Measurements from ENCODE around the gene RHEB.
A peak's percentile ranks its signal among the peaks of the same experiment; 100 is the strongest.

RHEB gene

GRCh38 chr7:151440799-151441445 is 78.8 kb downstream of the RHEB start:
- H3K4me3 ChIP-seq (ENCODE audit: low read depth, low read length): peak overlapping the region; percentile 17
- H3K9ac ChIP-seq: no peak overlapping the region
- no peaks in the 10 kb centered on the region for H3K79me2 ChIP-seq
- peak overlapping the region; percentile 45 for H3K4me2 ChIP-seq (ENCODE audit: low read length)
- H3K36me3 ChIP-seq (ENCODE audit: control insufficient read depth, insufficient read depth, low read length): no peaks in the 10 kb centered on the region
- peaks cover 15% of the 10 kb centered on the region for H3K4me1 ChIP-seq
- H2AFZ ChIP-seq: peak overlapping the region; percentile 71
- TF ChIP-seq CTCF (IDR thresholded peaks at IDR 0.05): no peak
- peak overlapping the region; percentile 82 for H3K27ac ChIP-seq
- no peaks in the 10 kb centered on the region for H3K9me3 ChIP-seq (ENCODE audit: control insufficient read depth, low read length)
- H3K27me3 ChIP-seq (ENCODE audit: control insufficient read depth, insufficient read depth, low read length): no peaks in the 10 kb centered on the region

GRCh38 chr7:151439855-151440798 is 79.6 kb downstream of the RHEB start, which contains the start of gene CRYGN:
CRYGN (minus strand) TSS chr7:151440141; CDS start chr7:151439917, 224 bp downstream.
- Histone ChIP-seq H3K4me3 (ENCODE audit: low read depth, low read length) (peak within 1 kb of the TSS; percentile 17), H3K9ac (no peak within 1 kb of the TSS), H3K27me3 (ENCODE audit: control insufficient read depth, insufficient read depth, low read length) (no peaks in the 10 kb centered on the region), H2AFZ (peak within 1 kb of the TSS; percentile 71), H3K27ac (peak within 1 kb of the TSS; percentile 82), H3K9me3 (ENCODE audit: control insufficient read depth, low read length) (no peaks in the 10 kb centered on the region), H3K79me2 (no peaks in the 10 kb centered on the region), H3K4me2 (ENCODE audit: low read length) (peak within 1 kb of the TSS; percentile 55), H3K4me1 (peaks cover 15% of the 10 kb centered on the region), H3K36me3 (ENCODE audit: control insufficient read depth, insufficient read depth, low read length) (no peaks in the 10 kb centered on the region)
- TF ChIP-seq CTCF (IDR thresholded peaks at IDR 0.05): no peak

GRCh38 chr7:151438864-151439601 is 80.7 kb downstream of the RHEB start:
- H3K4me3 ChIP-seq (ENCODE audit: low read depth, low read length): no peak overlapping the region
- no peak overlapping the region for H3K9ac ChIP-seq
- no peak overlapping the region for H3K27ac ChIP-seq
- no peaks in the 10 kb centered on the region for H3K79me2 ChIP-seq
- H3K27me3 ChIP-seq (ENCODE audit: control insufficient read depth, insufficient read depth, low read length): no peaks in the 10 kb centered on the region
- no peaks in the 10 kb centered on the region for H3K9me3 ChIP-seq (ENCODE audit: control insufficient read depth, low read length)
- H3K4me1 ChIP-seq: peaks cover 15% of the 10 kb centered on the region
- TF ChIP-seq CTCF (IDR thresholded peaks at IDR 0.05): no peak
- peak overlapping the region; percentile 71 for H2AFZ ChIP-seq
- H3K36me3 ChIP-seq (ENCODE audit: control insufficient read depth, insufficient read depth, low read length): no peaks in the 10 kb centered on the region
- peak overlapping the region; percentile 55 for H3K4me2 ChIP-seq (ENCODE audit: low read length)

GRCh38 chr7:151437866-151438516 is 81.7 kb downstream of the RHEB start:
- Histone ChIP-seq H3K4me2 (ENCODE audit: low read length) (no peak overlapping the region), H3K9me3 (ENCODE audit: control insufficient read depth, low read length) (no peaks in the 10 kb centered on the region), H3K27me3 (ENCODE audit: control insufficient read depth, insufficient read depth, low read length) (no peaks in the 10 kb centered on the region), H3K36me3 (ENCODE audit: control insufficient read depth, insufficient read depth, low read length) (no peaks in the 10 kb centered on the region), H3K4me3 (ENCODE audit: low read depth, low read length) (no peak overlapping the region), H3K79me2 (no peaks in the 10 kb centered on the region), H3K9ac (no peak overlapping the region), H3K27ac (no peak overlapping the region), H3K4me1 (peaks cover 13% of the 10 kb centered on the region), H2AFZ (no peak overlapping the region)
- TF ChIP-seq CTCF (IDR thresholded peaks at IDR 0.05): no peak
